GM12872 (cell line): ENCODE results near the gene COX8C.

Experiments
- TF ChIP-seq, protein P1 (sequence below): IDR thresholded peaks from 3 replicates; pipeline ENCODE4 v1.5.1; 2011; ENCODE audit warnings: low read depth, mild to moderate bottlenecking, low read length, moderate library complexity; ENCODE audit not compliant: insufficient read depth

COX8C gene

DNA sequence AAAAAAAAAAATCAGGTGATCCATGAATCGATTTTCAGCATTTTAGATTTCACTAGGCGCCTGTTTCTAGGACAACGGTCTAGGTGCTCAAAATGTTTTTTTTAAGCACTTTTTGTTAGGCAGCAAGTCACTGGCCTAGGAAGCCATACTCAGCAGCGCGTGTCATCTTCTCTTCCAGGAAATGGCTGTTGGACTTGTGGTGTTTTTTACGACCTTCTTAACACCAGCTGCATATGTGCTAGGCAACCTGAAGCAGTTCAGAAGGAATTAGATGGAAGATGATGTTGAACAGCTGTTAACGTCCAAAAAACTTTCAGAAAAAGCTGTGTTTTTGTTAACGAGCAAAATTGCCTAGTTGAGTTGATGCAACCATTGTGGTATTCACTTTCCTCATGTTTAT is 868 bp downstream of the COX8C start:
- TF ChIP-seq, protein P1, sequence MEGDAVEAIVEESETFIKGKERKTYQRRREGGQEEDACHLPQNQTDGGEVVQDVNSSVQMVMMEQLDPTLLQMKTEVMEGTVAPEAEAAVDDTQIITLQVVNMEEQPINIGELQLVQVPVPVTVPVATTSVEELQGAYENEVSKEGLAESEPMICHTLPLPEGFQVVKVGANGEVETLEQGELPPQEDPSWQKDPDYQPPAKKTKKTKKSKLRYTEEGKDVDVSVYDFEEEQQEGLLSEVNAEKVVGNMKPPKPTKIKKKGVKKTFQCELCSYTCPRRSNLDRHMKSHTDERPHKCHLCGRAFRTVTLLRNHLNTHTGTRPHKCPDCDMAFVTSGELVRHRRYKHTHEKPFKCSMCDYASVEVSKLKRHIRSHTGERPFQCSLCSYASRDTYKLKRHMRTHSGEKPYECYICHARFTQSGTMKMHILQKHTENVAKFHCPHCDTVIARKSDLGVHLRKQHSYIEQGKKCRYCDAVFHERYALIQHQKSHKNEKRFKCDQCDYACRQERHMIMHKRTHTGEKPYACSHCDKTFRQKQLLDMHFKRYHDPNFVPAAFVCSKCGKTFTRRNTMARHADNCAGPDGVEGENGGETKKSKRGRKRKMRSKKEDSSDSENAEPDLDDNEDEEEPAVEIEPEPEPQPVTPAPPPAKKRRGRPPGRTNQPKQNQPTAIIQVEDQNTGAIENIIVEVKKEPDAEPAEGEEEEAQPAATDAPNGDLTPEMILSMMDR: no peak

DNA sequence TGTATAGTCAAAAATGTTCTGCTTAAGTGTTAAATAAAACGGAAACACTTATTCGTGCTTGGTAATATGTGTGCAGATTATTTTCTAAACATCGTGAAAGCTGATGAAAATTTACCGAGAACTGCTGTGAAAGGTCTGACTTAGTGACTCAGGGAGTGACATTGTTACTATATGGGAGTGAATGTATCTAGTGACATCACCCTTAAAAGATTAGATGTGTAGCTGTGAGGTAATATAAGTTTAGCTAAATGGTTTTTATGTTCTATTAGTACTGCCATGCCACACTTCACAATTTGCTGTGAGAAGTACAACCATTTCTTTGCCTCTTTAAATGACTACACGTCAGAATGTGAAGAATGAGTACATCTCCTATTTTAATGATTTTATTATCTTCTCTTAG is 1.3 kb downstream of the COX8C start:
- TF ChIP-seq, protein P1: no peak

DNA sequence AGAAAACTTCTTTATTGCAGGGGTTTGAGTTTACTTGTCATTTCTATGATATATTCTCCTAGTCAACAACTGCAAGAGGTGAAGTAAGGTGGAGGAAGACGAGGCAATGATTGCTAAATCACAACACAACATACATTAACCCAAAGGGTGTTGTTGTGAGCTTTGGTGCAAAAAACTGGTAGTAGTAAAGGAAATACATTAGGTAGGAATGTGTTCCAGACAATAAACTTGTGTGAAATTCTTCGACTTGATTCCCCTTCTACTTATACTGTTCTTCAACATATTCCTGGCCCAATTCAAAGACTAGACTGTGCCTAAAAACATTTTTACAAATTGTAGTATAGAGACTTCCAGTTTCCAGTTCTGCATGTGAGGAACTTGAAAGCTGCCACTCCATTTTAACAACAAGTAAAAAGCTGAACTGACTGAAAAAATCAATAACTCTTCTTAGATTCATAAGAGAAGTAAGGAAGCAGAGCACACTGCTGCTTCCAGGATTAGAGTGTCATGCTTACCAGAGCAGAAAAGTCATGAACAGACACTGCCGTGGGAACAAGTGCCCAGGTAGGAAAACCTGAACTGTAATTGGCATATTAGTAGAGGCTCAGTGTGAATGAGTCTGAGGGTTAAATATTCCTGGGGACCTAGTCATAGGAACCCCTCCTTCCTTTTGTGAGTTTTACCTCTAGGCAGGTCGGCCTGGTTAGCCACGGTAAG is 22.2 kb downstream of the COX8C start:
- TF ChIP-seq, protein P1: no peak

DNA sequence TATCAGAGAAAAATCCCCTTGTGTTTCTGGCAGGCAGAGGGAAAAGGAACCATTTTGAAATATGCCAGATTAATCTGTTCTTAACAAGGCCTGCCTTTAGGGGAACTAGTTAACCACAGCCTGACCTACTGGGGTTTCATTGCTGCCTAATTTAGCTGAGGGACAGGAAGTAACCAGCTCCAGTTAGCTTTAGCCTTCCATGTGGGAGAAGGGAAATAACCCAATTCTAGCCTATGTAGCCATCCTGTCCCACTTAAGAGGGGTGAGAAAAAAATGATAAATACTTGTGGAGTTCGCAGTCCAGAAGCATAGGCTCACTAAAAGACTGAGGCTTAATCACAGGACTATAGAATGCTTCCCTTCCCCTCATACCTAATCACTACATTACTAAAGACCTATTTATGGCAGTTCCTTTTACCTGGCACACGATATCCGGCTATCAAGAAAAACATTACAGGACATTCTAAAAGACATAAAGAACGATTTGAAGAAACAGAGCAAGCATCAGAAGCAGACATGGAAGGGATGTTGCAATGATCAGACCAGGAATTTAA is 22.8 kb downstream of the COX8C start:
- TF ChIP-seq, protein P1: no peak

DNA sequence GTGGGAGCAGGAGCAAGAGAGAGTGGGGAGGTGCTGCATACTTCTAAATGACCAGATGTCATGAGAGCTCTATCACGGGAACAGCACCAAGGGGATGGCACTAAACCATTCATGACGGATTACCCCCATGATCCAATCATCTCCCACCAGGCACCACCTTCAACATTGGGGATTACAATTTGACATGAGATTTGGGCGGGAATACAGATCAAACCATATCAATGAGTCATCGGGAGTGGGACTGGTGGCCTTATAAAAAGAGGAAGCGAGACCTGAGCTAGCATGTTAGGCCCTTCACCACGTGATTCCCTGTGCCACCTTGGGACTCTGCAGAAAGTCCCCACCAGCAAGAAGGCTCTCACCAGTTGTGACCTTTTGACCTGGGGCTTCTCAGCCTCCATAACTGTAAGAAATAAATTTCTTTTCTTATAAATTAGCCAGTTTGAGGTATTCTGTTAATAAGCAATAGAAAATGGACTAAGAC is 28.7 kb downstream of the COX8C start:
- TF ChIP-seq, protein P1: no peak

DNA sequence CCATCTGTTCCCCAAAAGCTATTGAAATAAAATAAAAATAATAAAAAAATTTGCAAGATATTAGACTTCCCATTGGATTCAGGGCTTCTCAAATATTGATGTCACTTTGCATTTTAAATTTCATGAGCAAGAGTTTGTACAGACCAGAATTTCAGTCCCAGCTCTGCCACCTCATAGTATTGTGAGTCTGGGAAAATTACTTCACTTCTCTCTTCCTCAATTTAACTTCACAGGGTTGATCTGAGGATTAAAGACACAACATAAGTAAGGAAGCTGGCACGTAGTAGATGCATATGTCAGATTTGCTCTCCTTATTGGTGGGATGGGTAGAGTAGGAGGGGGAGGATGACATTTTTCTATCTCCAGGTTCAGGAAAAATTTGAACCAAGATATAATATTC is 32.8 kb downstream of the COX8C start:
- TF ChIP-seq, protein P1: no peak

DNA sequence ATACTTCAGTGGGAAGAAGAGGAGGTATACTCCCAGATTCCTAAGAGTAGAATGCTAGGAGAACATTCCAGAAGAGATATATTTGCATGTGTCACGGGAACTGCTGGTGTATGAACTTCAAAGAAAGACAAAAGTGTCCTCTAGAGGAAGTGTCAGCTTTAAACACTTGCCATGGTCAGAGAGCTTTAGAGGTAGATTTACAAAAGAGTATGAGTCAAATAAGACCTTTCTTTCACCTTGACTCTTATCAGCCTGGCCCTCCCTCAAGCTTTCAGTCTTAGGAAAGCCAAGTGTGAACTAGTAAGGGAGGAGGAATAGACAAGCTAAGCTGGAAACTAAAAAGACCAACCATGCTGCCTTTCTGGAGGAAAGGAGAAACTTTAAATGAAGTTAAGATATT is 34.7 kb downstream of the COX8C start:
- TF ChIP-seq, protein P1: no peak
